Stomach (tissue), 4 donors: ENCODE measurements around the gene GALNT2.

ENCODE experiments used
- CTCF ChIP-seq, 7 experiments: fragments of 450-650 bp in 4 of 7; fragments of 200-600 bp in 3 of 7; sonication (generic) in 3 of 7; IDR thresholded peaks; one replicate each; pipeline ENCODE4 v1.5.1; 2016 to 2019; ENCODE audit warnings: antibody characterized with exemption in 7 of 7, control low read depth in 2 of 7, mild to moderate bottlenecking in 1 of 7
- POLR2A ChIP-seq, 4 donors: fragments of 450-650 bp; IDR thresholded peaks; one replicate each; pipeline ENCODE4 v1.6.1; 2016; ENCODE audit warnings: antibody characterized with exemption in 4 of 4, control low read depth in 2 of 4, mild to moderate bottlenecking in 1 of 4, moderate library complexity in 1 of 4
- POLR2AphosphoS5 ChIP-seq, 3 donors: sonication (generic); formaldehyde crosslinking; IDR thresholded peaks; one replicate each; pipeline ENCODE4 v1.6.1; 2016; ENCODE audit warnings: antibody characterized with exemption in 3 of 3

GRCh38 chr1:230218667-230219066 is 151.6 kb downstream of the GALNT2 start:
- TF ChIP-seq CTCF (IDR thresholded peaks at IDR 0.05) (no peak), POLR2AphosphoS5 (IDR thresholded peaks at IDR 0.05) (no peak), POLR2A (IDR thresholded peaks at IDR 0.05) (no peak)
